ENCODE measurements around the gene ORMDL3.

The ORMDL3 gene

DNA sequence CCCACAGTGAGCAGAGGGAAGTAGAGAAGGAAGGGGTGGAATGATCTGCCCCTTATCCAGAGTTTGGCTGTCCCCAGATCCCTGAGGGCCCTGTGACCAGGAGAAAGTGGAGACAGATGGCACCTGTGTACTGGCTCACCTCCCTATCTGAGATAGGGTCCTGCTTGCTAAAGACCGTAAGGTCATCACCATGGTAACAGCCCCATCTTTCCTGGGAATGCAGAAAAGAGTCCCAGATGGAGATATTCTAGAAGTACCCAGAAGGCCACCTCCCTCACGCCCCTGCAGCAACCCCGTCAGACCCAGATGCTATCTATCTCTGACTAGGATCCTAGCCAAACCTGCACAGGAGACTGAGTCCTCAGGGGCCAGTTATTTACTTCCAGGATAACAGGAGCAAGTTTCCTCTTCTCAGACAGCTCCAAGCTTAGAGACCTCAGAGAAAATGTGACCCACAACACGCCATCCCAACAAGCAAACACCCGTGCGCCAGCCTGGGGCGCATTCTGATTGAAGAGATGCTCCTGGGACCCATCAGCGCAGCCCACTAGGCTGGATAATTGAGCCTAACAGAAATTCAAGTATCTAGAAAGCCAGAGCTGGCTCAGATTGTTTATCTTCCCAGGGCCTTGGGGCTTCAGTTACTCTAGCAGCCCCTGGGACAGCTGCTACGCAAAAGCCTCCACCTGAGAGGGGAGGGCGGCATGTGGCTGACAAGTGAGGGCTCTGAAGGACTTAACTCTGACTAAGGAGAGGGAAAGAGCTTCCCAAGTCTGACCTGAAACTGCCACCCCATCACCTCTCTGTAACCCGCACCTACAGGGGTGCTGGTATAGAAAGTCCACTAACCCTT lies 1.9 kb downstream of the ORMDL3 start:
- H3K9me3 Mint-ChIP-seq = no peaks in the 10 kb centered on the region
- H3K4me1 Mint-ChIP-seq = peaks cover 37% of the 10 kb centered on the region
- no peak for TF ChIP-seq CTCF (IDR thresholded peaks at IDR 0.05; ENCODE audit: unreplicated experiment in 3 of 3)
- peak overlapping the region; percentile 64 to 94 (median 87) for H3K27ac Mint-ChIP-seq
- peak overlapping the region; percentile 89 to 92 (median 91) for H3K4me3 Mint-ChIP-seq
- no peaks in the 10 kb centered on the region for H3K27me3 Mint-ChIP-seq (ENCODE audit: low read depth)
- peaks cover 21% of the 10 kb centered on the region for H3K36me3 Mint-ChIP-seq (ENCODE audit: low read depth)

DNA sequence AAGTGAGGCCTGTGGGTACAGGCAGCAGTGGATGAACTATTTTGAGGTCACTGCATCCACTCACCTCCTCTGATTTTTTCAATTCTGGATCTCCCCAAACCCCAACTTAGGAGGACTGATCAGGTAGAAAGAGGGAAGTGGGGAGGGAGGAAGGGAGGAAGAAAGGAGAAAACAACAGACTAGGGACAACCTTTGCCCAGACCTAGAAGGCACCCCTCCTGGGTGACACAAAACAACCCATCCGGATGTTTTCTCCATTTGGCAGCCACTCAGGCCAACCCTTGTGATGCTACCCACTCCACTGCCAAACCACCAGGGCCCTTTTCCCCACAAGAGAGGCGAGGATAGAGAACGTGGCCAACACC lies 2.7 kb downstream of the ORMDL3 start:
- Mint-ChIP-seq H3K27ac (peak overlapping the region; percentile 35 to 62 (median 55)), H3K36me3 (ENCODE audit: low read depth) (peaks cover 26% of the 10 kb centered on the region), H3K27me3 (ENCODE audit: low read depth) (no peaks in the 10 kb centered on the region), H3K4me1 (peaks cover 37% of the 10 kb centered on the region), H3K9me3 (no peaks in the 10 kb centered on the region), H3K4me3 (peak overlapping the region; percentile 59 to 92 (median 91))
- TF ChIP-seq CTCF (IDR thresholded peaks at IDR 0.05; ENCODE audit: unreplicated experiment in 3 of 3) = no peak

GRCh38 chr17:39923836-39924690 lies 3.3 kb downstream of the ORMDL3 start:
- Mint-ChIP-seq H3K4me3 (peak overlapping the region; percentile 59 to 92 (median 91)), H3K4me1 (peaks cover 32% of the 10 kb centered on the region), H3K27ac (peak overlapping the region; percentile 35 to 62 (median 55)), H3K36me3 (ENCODE audit: low read depth) (peaks cover 30% of the 10 kb centered on the region), H3K27me3 (ENCODE audit: low read depth) (no peaks in the 10 kb centered on the region), H3K9me3 (no peaks in the 10 kb centered on the region)
- peak in 1 of 3 experiments; percentile 20 for TF ChIP-seq CTCF (IDR thresholded peaks at IDR 0.05; ENCODE audit: unreplicated experiment in 3 of 3)

DNA sequence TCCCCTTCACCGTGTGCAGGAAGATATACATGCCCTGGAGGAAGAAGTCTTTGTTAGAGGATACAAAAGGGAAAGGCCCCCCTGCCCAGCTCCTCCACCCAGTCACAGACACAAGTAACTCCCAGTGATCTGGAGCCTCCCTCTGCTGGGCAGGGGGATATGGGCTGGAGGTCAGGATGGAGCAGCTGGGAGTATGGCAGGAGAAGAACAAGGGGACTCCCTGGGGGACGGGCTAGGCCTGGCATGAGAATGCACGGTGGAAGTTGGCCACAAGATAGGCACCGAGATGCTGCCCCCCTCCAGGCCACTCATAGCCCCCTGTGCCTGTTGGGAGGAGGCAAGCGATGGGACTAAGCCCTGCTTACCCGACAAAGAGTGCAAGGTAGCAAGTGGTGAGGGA lies 4.2 kb downstream of the ORMDL3 start:
- H3K27ac Mint-ChIP-seq = no peak overlapping the region
- peaks cover 35% of the 10 kb centered on the region for H3K36me3 Mint-ChIP-seq (ENCODE audit: low read depth)
- TF ChIP-seq CTCF (IDR thresholded peaks at IDR 0.05; ENCODE audit: unreplicated experiment in 3 of 3) = no peak
- H3K4me3 Mint-ChIP-seq = no peak overlapping the region
- peaks cover 29% of the 10 kb centered on the region for H3K4me1 Mint-ChIP-seq
- H3K9me3 Mint-ChIP-seq = no peaks in the 10 kb centered on the region
- no peaks in the 10 kb centered on the region for H3K27me3 Mint-ChIP-seq (ENCODE audit: low read depth)

- Mint-ChIP-seq H3K27me3 (ENCODE audit: low read depth) (no peaks in the 10 kb centered on the region), H3K4me3 (no peak overlapping the region), H3K27ac (no peak overlapping the region), H3K36me3 (ENCODE audit: low read depth) (peaks cover 43% of the 10 kb centered on the region), H3K4me1 (peaks cover 24% of the 10 kb centered on the region), H3K9me3 (no peaks in the 10 kb centered on the region)
- no peak for TF ChIP-seq CTCF (IDR thresholded peaks at IDR 0.05; ENCODE audit: unreplicated experiment in 3 of 3)
Measured at GRCh38 chr17:39922006-39922405, 5.4 kb downstream of the ORMDL3 start.

All from nephron (organoid).